ENCODE data around the gene TCF7L2. TPM values are rescaled to one million over a fixed set of nuclear protein-coding genes. Genes with fewer than 3 reads are reported as not detected.

Gene TCF7L2
- total and polyA plus RNA-seq, 2 donors (not counting 1 experiment from before 2014, with no cell fraction given), result 3.4 to 5.0 TPM

- no peak for TF ChIP-seq CTCF (conservative IDR thresholded peaks at IDR 0.05 in 1 of 2, IDR thresholded peaks at IDR 0.05 in 1 of 2; ENCODE audit: low read depth in 1 of 2, low read length in 2 of 2)
- no peak for TF ChIP-seq EZH2 (IDR thresholded peaks at IDR 0.05; ENCODE audit: low read length, missing control alignments)
- no peaks in the 10 kb centered on the region for H3K9me3 ChIP-seq (ENCODE audit: control insufficient read depth, insufficient read depth, low read depth, low read length)
- no peaks in the 10 kb centered on the region for H4K20me1 ChIP-seq (ENCODE audit: control insufficient read depth, extremely low read depth, insufficient read depth, low read length)
- no peak overlapping the region for H3K4me2 ChIP-seq (ENCODE audit: extremely low read depth, insufficient read depth, low read length)
- H3K36me3 ChIP-seq (ENCODE audit: control insufficient read depth, insufficient read depth, low read length), result no peaks in the 10 kb centered on the region
- H2AFZ ChIP-seq (ENCODE audit: low read length), result no peak overlapping the region
- peaks cover 18% of the 10 kb centered on the region for H3K4me1 ChIP-seq (ENCODE audit: control insufficient read depth, extremely low read depth, insufficient read depth, low read length)
- H3K27ac ChIP-seq (ENCODE audit: insufficient read depth, low read length), result peak overlapping the region; percentile 43
- H3K27me3 ChIP-seq (ENCODE audit: control insufficient read depth, insufficient read depth, low read length), result no peaks in the 10 kb centered on the region
- H3K4me3 ChIP-seq (replicated peaks in 1 of 4; ENCODE audit: control extremely low read depth in 1 of 4, insufficient read depth in 1 of 4, low read depth in 3 of 4, low read length in 4 of 4), result no peak overlapping the region
- no peak overlapping the region for H3K9ac ChIP-seq (ENCODE audit: insufficient read depth, low read length)
- H3K79me2 ChIP-seq (ENCODE audit: control insufficient read depth, insufficient read depth, low read length), result peaks cover 3% of the 10 kb centered on the region
- peak in 1 of 2 donors; percentile 23 for DNase-seq (ENCODE audit: low read depth in 2 of 2)
Observed at GRCh38 chr10:113086282-113086681, 136.2 kb downstream of the TCF7L2 start.

DNA sequence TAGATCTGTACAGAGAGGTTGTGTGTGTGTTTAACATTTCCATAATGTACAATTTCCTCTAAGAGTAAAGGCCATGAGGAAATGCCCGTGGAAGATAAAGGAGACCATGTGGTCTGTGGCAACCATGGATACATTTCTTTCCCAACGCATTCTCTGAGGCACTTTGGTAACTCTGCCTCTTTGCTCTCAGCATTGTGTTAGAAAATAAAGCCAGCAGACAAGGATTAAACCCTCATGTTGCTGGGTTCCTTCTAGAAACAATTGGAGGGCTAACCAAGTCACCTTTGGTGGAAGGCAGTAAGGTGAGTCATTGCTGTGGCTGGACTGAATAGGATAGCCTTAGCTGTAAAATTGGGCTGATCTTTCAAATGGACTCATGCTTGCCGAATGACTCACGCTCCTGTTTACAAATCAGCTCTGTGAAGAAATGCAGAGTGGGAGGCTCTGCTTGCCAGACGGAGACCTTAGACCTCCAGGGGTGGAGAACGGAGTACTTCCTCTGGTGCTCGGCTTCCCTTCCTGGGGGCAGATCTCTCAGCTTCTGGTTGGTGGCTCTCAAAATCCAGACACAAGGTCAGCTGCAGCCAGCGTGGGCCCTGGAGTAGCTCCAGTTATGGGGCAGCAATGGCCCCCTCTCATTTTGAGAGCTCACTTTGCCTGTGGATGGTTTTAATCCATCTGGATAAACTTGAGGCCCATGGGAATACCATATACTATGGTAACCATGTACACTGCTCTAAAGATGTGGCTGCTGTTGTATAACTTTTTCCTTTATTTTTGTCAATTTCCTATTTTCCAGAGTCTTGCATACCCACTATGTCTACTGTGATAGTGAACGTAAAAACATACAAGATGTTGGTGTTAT is 137.3 kb downstream of the TCF7L2 start:
- Histone ChIP-seq H3K9ac (ENCODE audit: insufficient read depth, low read length) (no peak overlapping the region), H2AFZ (ENCODE audit: low read length) (no peak overlapping the region), H3K36me3 (ENCODE audit: control insufficient read depth, insufficient read depth, low read length) (peaks cover 2% of the 10 kb centered on the region), H3K79me2 (ENCODE audit: control insufficient read depth, insufficient read depth, low read length) (peaks cover 3% of the 10 kb centered on the region), H3K9me3 (ENCODE audit: control insufficient read depth, insufficient read depth, low read depth, low read length) (no peaks in the 10 kb centered on the region), H3K27ac (ENCODE audit: insufficient read depth, low read length) (peak overlapping the region; percentile 58), H4K20me1 (ENCODE audit: control insufficient read depth, extremely low read depth, insufficient read depth, low read length) (no peaks in the 10 kb centered on the region), H3K4me1 (ENCODE audit: control insufficient read depth, extremely low read depth, insufficient read depth, low read length) (peaks cover 18% of the 10 kb centered on the region), H3K4me3 (replicated peaks in 1 of 4; ENCODE audit: control extremely low read depth in 1 of 4, insufficient read depth in 1 of 4, low read depth in 3 of 4, low read length in 4 of 4) (no peak overlapping the region), H3K4me2 (ENCODE audit: extremely low read depth, insufficient read depth, low read length) (no peak overlapping the region), H3K27me3 (ENCODE audit: control insufficient read depth, insufficient read depth, low read length) (no peaks in the 10 kb centered on the region)
- peak; percentile 99 to 100 for DNase-seq (ENCODE audit: low read depth in 2 of 2)
- TF ChIP-seq CTCF (conservative IDR thresholded peaks at IDR 0.05 in 1 of 2, IDR thresholded peaks at IDR 0.05 in 1 of 2; ENCODE audit: low read depth in 1 of 2, low read length in 2 of 2) (no peak), EZH2 (IDR thresholded peaks at IDR 0.05; ENCODE audit: low read length, missing control alignments) (no peak)

GRCh38 chr10:113088194-113088593 is 138.1 kb downstream of the TCF7L2 start:
- Histone ChIP-seq H3K9ac (ENCODE audit: insufficient read depth, low read length) (no peak overlapping the region), H3K4me1 (ENCODE audit: control insufficient read depth, extremely low read depth, insufficient read depth, low read length) (peaks cover 18% of the 10 kb centered on the region), H3K36me3 (ENCODE audit: control insufficient read depth, insufficient read depth, low read length) (peaks cover 2% of the 10 kb centered on the region), H3K4me2 (ENCODE audit: extremely low read depth, insufficient read depth, low read length) (no peak overlapping the region), H3K4me3 (replicated peaks in 1 of 4; ENCODE audit: control extremely low read depth in 1 of 4, insufficient read depth in 1 of 4, low read depth in 3 of 4, low read length in 4 of 4) (no peak overlapping the region), H2AFZ (ENCODE audit: low read length) (no peak overlapping the region), H3K79me2 (ENCODE audit: control insufficient read depth, insufficient read depth, low read length) (peaks cover 3% of the 10 kb centered on the region), H4K20me1 (ENCODE audit: control insufficient read depth, extremely low read depth, insufficient read depth, low read length) (no peaks in the 10 kb centered on the region), H3K27ac (ENCODE audit: insufficient read depth, low read length) (peak overlapping the region; percentile 58), H3K27me3 (ENCODE audit: control insufficient read depth, insufficient read depth, low read length) (no peaks in the 10 kb centered on the region), H3K9me3 (ENCODE audit: control insufficient read depth, insufficient read depth, low read depth, low read length) (no peaks in the 10 kb centered on the region)
- DNase-seq (ENCODE audit: low read depth in 2 of 2), result no peak
- no peak for TF ChIP-seq EZH2 (IDR thresholded peaks at IDR 0.05; ENCODE audit: low read length, missing control alignments)
- TF ChIP-seq CTCF (conservative IDR thresholded peaks at IDR 0.05 in 1 of 2, IDR thresholded peaks at IDR 0.05 in 1 of 2; ENCODE audit: low read depth in 1 of 2, low read length in 2 of 2), result no peak
